Lung (tissue), 12 donors: ENCODE results near the gene RIMS3. TPM values are rescaled to one million over a fixed set of nuclear protein-coding genes. Genes with fewer than 3 reads are reported as not detected.

Experiments
- ATAC-seq: fragments of 200-7000 bp; cut with Tn5 transposase; one replicate; pipeline ENCODE4 v1.9.1; 2020; ENCODE audit warnings: moderate number of reproducible peaks; ENCODE audit not compliant: insufficient read depth, low FRiP score
- DNase-seq, 3 donors: peaks; one replicate each; pipeline ENCODE4 v3.0.0-alpha.2; 2013 to 2017
- H3K27ac ChIP-seq, 2 donors: one replicate each; pipeline ENCODE4 v1.5.1; 2013; ENCODE audit warnings: mild to moderate bottlenecking in 2 of 2, moderate library complexity in 2 of 2, control low read depth in 1 of 2, inconsistent platforms in 1 of 2, low read depth in 1 of 2, low read length in 1 of 2
- H3K27me3 ChIP-seq, 3 donors: one replicate each; pipeline ENCODE4 v1.5.1; 2013; ENCODE audit warnings: low read length in 2 of 3; ENCODE audit not compliant: control insufficient read depth in 3 of 3, insufficient read depth in 3 of 3
- H3K36me3 ChIP-seq, 4 donors: one replicate each; pipeline ENCODE4 v1.5.1; 2013; ENCODE audit warnings: low read length in 4 of 4, mild to moderate bottlenecking in 1 of 4, moderate library complexity in 1 of 4; ENCODE audit not compliant: control insufficient read depth in 4 of 4, insufficient read depth in 4 of 4
- H3K4me1 ChIP-seq, 5 donors: one replicate each; pipeline ENCODE4 v1.5.1; 2013; ENCODE audit warnings: low read length in 5 of 5, mild to moderate bottlenecking in 2 of 5, moderate library complexity in 1 of 5; ENCODE audit not compliant: control insufficient read depth in 5 of 5, insufficient read depth in 5 of 5
- H3K4me3 ChIP-seq: one replicate; pipeline ENCODE4 v1.5.1; 2013; ENCODE audit warnings: mild to moderate bottlenecking, control low read depth, moderate library complexity
- H3K9ac ChIP-seq, 2 donors: one replicate each; pipeline ENCODE4 v1.5.1; 2013; ENCODE audit warnings: low read length in 2 of 2, control low read depth in 1 of 2; ENCODE audit not compliant: insufficient read depth in 1 of 2
- H3K9me3 ChIP-seq, 4 donors: one replicate each; pipeline ENCODE4 v1.5.1; 2013; ENCODE audit warnings: low read length in 3 of 4, mild to moderate bottlenecking in 1 of 4, moderate library complexity in 1 of 4; ENCODE audit not compliant: control insufficient read depth in 4 of 4, insufficient read depth in 3 of 4
- WGBS, 2 donors: extraction: QIAGEN DNeasy Blood & Tissue Kit; methylation state at CpG; one replicate each; pipeline ENCODE4 v1.1.7; 2013; 5-methylcytosine and 5-hydroxymethylcytosine counted together
- polyA plus RNA-seq, 2 donors: library from polyadenylated mRNA; stranded (reverse); fragments of 200-250 nt; gene quantifications; one replicate each; pipeline ENCODE4 v1.2.1, GENCODE V29; 2013
- total RNA-seq, 2 donors: library from RNA; depleted of rRNA in 1 of 2; stranded (reverse); fragments of >200 nt in 1 of 2; gene quantifications; one replicate each; pipeline ENCODE4 v1.2.1, GENCODE V29; 2014 to 2021
- TF ChIP-seq, protein P1 (sequence below): IDR thresholded peaks from 2 replicates; pipeline ENCODE4 v1.5.1; 2012; ENCODE audit warnings: mild to moderate bottlenecking; ENCODE audit errors: control extremely low read depth, extremely low read depth
- donor health status: control.
- donor health status: control.
- donor health status: Bipolar disorder and iron deficiency.
- donor health status: healthy.
- donor health status: DM: yes; HTN: yes; CAD: no.

Gene RIMS3
- total and polyA plus RNA-seq, 4 donors = 0.93 to 5.5 (median 1.5) TPM

DNA sequence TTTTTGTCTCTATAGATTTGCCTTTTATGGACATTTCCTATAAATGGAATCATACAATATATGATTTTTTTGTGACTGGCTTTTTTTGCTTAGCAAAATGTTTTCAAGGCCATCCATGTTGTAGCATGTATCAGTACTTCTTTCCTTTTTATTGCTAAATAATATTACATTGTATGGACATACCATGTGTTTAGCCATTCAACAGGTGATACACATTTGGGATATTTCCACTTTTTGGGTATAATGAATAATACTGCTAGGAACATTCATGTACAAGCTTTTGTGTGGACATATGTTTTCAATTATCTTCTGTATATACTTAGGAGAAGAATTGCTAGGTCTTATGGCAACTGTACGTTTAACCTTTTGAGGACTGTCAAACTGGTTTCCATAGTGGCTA, 47.4 kb downstream of the RIMS3 start:
- TF ChIP-seq, protein P1, sequence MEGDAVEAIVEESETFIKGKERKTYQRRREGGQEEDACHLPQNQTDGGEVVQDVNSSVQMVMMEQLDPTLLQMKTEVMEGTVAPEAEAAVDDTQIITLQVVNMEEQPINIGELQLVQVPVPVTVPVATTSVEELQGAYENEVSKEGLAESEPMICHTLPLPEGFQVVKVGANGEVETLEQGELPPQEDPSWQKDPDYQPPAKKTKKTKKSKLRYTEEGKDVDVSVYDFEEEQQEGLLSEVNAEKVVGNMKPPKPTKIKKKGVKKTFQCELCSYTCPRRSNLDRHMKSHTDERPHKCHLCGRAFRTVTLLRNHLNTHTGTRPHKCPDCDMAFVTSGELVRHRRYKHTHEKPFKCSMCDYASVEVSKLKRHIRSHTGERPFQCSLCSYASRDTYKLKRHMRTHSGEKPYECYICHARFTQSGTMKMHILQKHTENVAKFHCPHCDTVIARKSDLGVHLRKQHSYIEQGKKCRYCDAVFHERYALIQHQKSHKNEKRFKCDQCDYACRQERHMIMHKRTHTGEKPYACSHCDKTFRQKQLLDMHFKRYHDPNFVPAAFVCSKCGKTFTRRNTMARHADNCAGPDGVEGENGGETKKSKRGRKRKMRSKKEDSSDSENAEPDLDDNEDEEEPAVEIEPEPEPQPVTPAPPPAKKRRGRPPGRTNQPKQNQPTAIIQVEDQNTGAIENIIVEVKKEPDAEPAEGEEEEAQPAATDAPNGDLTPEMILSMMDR = no peak

DNA sequence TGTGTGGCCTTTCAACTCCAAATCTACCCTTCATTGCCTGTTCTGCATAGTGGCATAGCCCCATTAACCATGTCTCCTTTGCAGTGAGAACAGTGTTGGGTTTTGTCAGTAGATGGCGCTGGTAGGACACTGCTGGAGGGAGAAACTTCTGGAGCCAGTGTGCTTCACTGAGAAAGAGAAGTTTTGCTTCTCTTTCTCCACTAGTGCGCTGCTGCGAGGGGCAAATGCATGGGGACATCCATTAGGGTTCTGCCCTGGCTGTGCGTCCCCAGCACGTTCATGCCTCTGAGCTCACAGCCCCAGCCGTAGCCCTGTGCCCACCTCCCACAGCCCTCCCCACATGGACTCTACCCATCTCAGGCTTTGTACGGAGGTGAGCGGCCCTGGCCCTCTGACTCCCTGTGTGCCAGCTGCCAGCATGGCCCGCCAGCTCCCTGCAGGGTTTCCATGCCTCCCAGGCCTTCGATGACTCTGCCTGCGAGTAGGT, 53.1 kb downstream of the RIMS3 start:
- TF ChIP-seq, protein P1 = peak; percentile 82
- Histone ChIP-seq H3K4me3 (no peak overlapping the region), H3K9me3 (no peaks in the 10 kb centered on the region), H3K4me1 (no peaks in the 10 kb centered on the region), H3K9ac (no peak overlapping the region), H3K36me3 (no peaks in the 10 kb centered on the region), H3K27ac (no peak overlapping the region), H3K27me3 (no peaks in the 10 kb centered on the region)
- 38 to 48% methylated on average over 11 of the region's 11 CpGs for WGBS, 2 donors
- DNase-seq = peak; percentile 59 to 70 (median 63)
- ATAC-seq = peak; percentile 83

More for the DNA sequence above, 47.4 kb downstream of the RIMS3 start:
- Histone ChIP-seq H3K4me1 (no peaks in the 10 kb centered on the region), H3K9me3 (no peaks in the 10 kb centered on the region), H3K27ac (no peak overlapping the region), H3K27me3 (no peaks in the 10 kb centered on the region), H3K9ac (no peak overlapping the region), H3K4me3 (no peak overlapping the region), H3K36me3 (no peaks in the 10 kb centered on the region)
- no peak for ATAC-seq
- no peak for DNase-seq
- 89 to 100% methylated on average over 1 of the region's 1 CpG for WGBS, 2 donors

DNA sequence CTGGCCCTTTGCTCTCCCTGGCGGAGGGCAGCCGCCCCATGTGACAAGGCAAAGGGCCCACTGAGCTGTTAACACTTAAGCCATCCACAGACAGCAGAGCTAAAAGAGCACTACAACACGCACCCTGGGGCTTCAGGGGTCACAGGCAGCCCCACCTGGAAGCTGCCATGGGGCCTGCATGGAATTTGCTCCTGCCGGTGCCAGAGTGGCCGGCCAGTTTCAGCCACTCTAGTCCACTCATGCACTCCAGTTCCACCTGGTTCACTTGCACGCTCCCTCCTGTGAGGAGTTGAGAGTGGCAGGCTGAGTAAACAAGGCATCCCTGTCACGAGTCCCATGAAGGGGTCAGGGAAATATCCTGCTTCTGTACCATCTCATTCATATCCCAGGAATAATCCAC, 55.3 kb downstream of the RIMS3 start:
- Histone ChIP-seq H3K27me3 (no peaks in the 10 kb centered on the region), H3K27ac (no peak overlapping the region), H3K4me1 (no peaks in the 10 kb centered on the region), H3K4me3 (no peak overlapping the region), H3K9me3 (no peaks in the 10 kb centered on the region), H3K36me3 (no peaks in the 10 kb centered on the region), H3K9ac (no peak overlapping the region)
- 73 to 88% methylated on average over 7 of the region's 7 CpGs for WGBS, 2 donors
- no peak for DNase-seq
- ATAC-seq = no peak
- TF ChIP-seq, protein P1 = no peak

DNA sequence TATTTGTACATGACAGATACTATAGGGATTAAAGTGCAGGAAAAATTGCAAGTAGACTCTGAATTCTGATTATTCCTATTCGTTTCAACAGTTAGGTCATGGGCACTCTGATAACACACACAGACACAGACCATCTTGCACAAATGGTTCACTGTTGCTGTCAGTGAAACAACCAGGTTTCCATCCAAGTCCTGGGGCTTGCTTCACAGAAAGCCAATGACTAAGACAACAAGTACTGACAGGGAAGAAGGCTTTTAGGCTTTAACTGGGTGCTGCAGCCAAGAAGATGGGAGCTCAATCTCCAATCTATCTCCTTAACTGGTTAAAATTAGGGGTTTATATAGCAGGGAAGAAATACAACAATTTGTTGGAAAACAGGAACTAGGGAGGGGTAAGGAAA, 57.6 kb downstream of the RIMS3 start:
- TF ChIP-seq, protein P1 = no peak
- DNase-seq (no peak), ATAC-seq (no peak)
- H3K9me3 ChIP-seq = no peaks in the 10 kb centered on the region
- H3K27ac ChIP-seq = no peak overlapping the region
- H3K36me3 ChIP-seq = no peaks in the 10 kb centered on the region
- no peak overlapping the region for H3K4me3 ChIP-seq
- H3K4me1 ChIP-seq = no peaks in the 10 kb centered on the region
- no peak overlapping the region for H3K9ac ChIP-seq
- H3K27me3 ChIP-seq = no peaks in the 10 kb centered on the region
- 59 to 78% methylated on average over 1 of the region's 1 CpG for WGBS, 2 donors
